Astrocyte (in vitro differentiated cells and primary cell): Measurements from ENCODE around the gene C16orf96. TPM values are rescaled to one million over a fixed set of nuclear protein-coding genes. Genes with fewer than 3 reads are reported as not detected.
A peak's percentile ranks its signal among the peaks of the same experiment; 100 is the strongest.

Experiments used
- DNase-seq: peaks from one replicate; pipeline ENCODE4 v3.0.0-alpha.2; 2010; ENCODE audit warnings: low read depth
- FAIRE-seq: peaks from 2 replicates; lab custom pipeline; 2011; peaks lifted over from hg19 to GRCh38; lab: Jason Lieb, UNC
- H2AFZ ChIP-seq: 2 replicates; pipeline ENCODE4 v1.6.0; 2012; ENCODE audit warnings: low read depth, low read length, inconsistent platforms
- H3K27ac ChIP-seq: 2 replicates; pipeline ENCODE4 v1.5.1; 2011; ENCODE audit warnings: low read depth, low read length, inconsistent platforms
- H3K27me3 ChIP-seq: 2 replicates; pipeline ENCODE4 v1.6.0; 2011; ENCODE audit warnings: low read length, inconsistent platforms; ENCODE audit not compliant: insufficient read depth
- H3K36me3 ChIP-seq: 2 replicates; pipeline ENCODE4 v1.5.1; 2011; ENCODE audit warnings: low read length, inconsistent platforms; ENCODE audit not compliant: insufficient read depth
- H3K4me1 ChIP-seq: 2 replicates; pipeline ENCODE4 v1.5.1; 2011; ENCODE audit warnings: low read length, inconsistent platforms; ENCODE audit not compliant: insufficient read depth
- H3K4me2 ChIP-seq: 2 replicates; pipeline ENCODE4 v1.6.0; 2012; ENCODE audit warnings: low read length, inconsistent platforms
- H3K4me3 ChIP-seq: 2 replicates; pipeline ENCODE4 v1.5.1; 2011; ENCODE audit warnings: low read depth, mild to moderate bottlenecking, low read length, inconsistent platforms; ENCODE audit not compliant: insufficient read depth
- H3K79me2 ChIP-seq: 2 replicates; pipeline ENCODE4 v1.6.0; 2012; ENCODE audit warnings: mild to moderate bottlenecking, low read length, inconsistent platforms; ENCODE audit not compliant: insufficient read depth
- H3K9ac ChIP-seq: 2 replicates; pipeline ENCODE4 v1.6.0; 2012; ENCODE audit warnings: mild to moderate bottlenecking, low read length, inconsistent platforms
- H3K9me3 ChIP-seq: 2 replicates; pipeline ENCODE4 v1.5.1; 2012; ENCODE audit warnings: low read depth, mild to moderate bottlenecking, low read length, inconsistent platforms; ENCODE audit not compliant: insufficient read depth
- H4K20me1 ChIP-seq: 2 replicates; pipeline ENCODE4 v1.6.0; 2012; ENCODE audit warnings: low read length, inconsistent platforms; ENCODE audit not compliant: insufficient read depth
- H3K27ac Mint-ChIP-seq: one replicate; pipeline ENCODE4 v1.8.0; 2021; ENCODE audit warnings: mild to moderate bottlenecking, mixed read lengths; ENCODE audit not compliant: unreplicated experiment
- H3K27me3 Mint-ChIP-seq: one replicate; pipeline ENCODE4 v1.8.0; 2021; ENCODE audit warnings: low read depth, mixed read lengths; ENCODE audit not compliant: unreplicated experiment
- H3K36me3 Mint-ChIP-seq: one replicate; pipeline ENCODE4 v1.8.0; 2021; ENCODE audit warnings: low read depth, mixed read lengths; ENCODE audit not compliant: unreplicated experiment
- H3K4me1 Mint-ChIP-seq: one replicate; pipeline ENCODE4 v1.8.0; 2021; ENCODE audit warnings: low read depth, mixed read lengths; ENCODE audit not compliant: unreplicated experiment
- H3K4me3 Mint-ChIP-seq: one replicate; pipeline ENCODE4 v1.8.0; 2021; ENCODE audit warnings: mild to moderate bottlenecking, moderate library complexity, mixed read lengths; ENCODE audit not compliant: unreplicated experiment
- H3K9me3 Mint-ChIP-seq: one replicate; pipeline ENCODE4 v1.8.0; 2021; ENCODE audit warnings: mild to moderate bottlenecking, mixed read lengths; ENCODE audit not compliant: unreplicated experiment
- EZH2 ChIP-seq: IDR thresholded peaks from 2 replicates; pipeline ENCODE4 v1.6.1; 2012; ENCODE audit warnings: mild to moderate bottlenecking, low read length, inconsistent platforms; ENCODE audit not compliant: insufficient read depth
- total RNA-seq: library from RNA; stranded (reverse); gene quantifications from 2 replicates; pipeline ENCODE4 v1.2.1, GENCODE V29; 2021
- TF ChIP-seq, protein P1 (sequence below): IDR thresholded peaks from 2 replicates; pipeline ENCODE4 v1.5.1; 2011; ENCODE audit warnings: low read depth, mild to moderate bottlenecking, inconsistent platforms, low read length, moderate library complexity; ENCODE audit not compliant: insufficient read depth

Gene C16orf96
- total RNA-seq, 1 donor from 2014 or later, result 0.20 TPM

GRCh38 chr16:4576008-4576407, 19.9 kb downstream of the C16orf96 start:
- TF ChIP-seq, protein P1, sequence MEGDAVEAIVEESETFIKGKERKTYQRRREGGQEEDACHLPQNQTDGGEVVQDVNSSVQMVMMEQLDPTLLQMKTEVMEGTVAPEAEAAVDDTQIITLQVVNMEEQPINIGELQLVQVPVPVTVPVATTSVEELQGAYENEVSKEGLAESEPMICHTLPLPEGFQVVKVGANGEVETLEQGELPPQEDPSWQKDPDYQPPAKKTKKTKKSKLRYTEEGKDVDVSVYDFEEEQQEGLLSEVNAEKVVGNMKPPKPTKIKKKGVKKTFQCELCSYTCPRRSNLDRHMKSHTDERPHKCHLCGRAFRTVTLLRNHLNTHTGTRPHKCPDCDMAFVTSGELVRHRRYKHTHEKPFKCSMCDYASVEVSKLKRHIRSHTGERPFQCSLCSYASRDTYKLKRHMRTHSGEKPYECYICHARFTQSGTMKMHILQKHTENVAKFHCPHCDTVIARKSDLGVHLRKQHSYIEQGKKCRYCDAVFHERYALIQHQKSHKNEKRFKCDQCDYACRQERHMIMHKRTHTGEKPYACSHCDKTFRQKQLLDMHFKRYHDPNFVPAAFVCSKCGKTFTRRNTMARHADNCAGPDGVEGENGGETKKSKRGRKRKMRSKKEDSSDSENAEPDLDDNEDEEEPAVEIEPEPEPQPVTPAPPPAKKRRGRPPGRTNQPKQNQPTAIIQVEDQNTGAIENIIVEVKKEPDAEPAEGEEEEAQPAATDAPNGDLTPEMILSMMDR, result no peak
- TF ChIP-seq EZH2, result no peak
- Mint-ChIP-seq H3K36me3 (peaks cover 2% of the 10 kb centered on the region), H3K27ac (no peak overlapping the region), H3K27me3 (peaks cover 2% of the 10 kb centered on the region), H3K4me3 (no peak overlapping the region), H3K9me3 (no peaks in the 10 kb centered on the region), H3K4me1 (no peaks in the 10 kb centered on the region)
- Histone ChIP-seq H3K27me3 (no peaks in the 10 kb centered on the region), H4K20me1 (no peaks in the 10 kb centered on the region), H3K9me3 (no peaks in the 10 kb centered on the region), H3K27ac (no peak overlapping the region), H3K79me2 (no peaks in the 10 kb centered on the region), H3K9ac (no peak overlapping the region), H2AFZ (no peak overlapping the region), H3K4me2 (no peak overlapping the region), H3K36me3 (no peaks in the 10 kb centered on the region), H3K4me1 (no peaks in the 10 kb centered on the region), H3K4me3 (no peak overlapping the region)
- no peak for DNase-seq
- no peak for FAIRE-seq

- H3K4me2 ChIP-seq, result no peak overlapping the region
- no peaks in the 10 kb centered on the region for H4K20me1 ChIP-seq
- H3K36me3 ChIP-seq, result no peaks in the 10 kb centered on the region
- FAIRE-seq (no peak), DNase-seq (no peak)
- no peaks in the 10 kb centered on the region for H3K27me3 ChIP-seq
- no peak overlapping the region for H3K27ac Mint-ChIP-seq
- no peak overlapping the region for H3K27ac ChIP-seq
- no peaks in the 10 kb centered on the region for H3K4me1 Mint-ChIP-seq
- no peak overlapping the region for H2AFZ ChIP-seq
- no peaks in the 10 kb centered on the region for H3K79me2 ChIP-seq
- H3K4me3 Mint-ChIP-seq, result no peak overlapping the region
- H3K4me3 ChIP-seq, result no peak overlapping the region
- no peak overlapping the region for H3K9ac ChIP-seq
- peaks cover 2% of the 10 kb centered on the region for H3K36me3 Mint-ChIP-seq
- no peaks in the 10 kb centered on the region for H3K9me3 ChIP-seq
- no peaks in the 10 kb centered on the region for H3K4me1 ChIP-seq
- H3K27me3 Mint-ChIP-seq, result peaks cover 2% of the 10 kb centered on the region
- H3K9me3 Mint-ChIP-seq, result no peaks in the 10 kb centered on the region
- TF ChIP-seq, protein P1, result no peak
- TF ChIP-seq EZH2, result no peak
These were observed 22.9 kb downstream of the C16orf96 start for GRCh38 chr16:4578961-4579530.

DNA sequence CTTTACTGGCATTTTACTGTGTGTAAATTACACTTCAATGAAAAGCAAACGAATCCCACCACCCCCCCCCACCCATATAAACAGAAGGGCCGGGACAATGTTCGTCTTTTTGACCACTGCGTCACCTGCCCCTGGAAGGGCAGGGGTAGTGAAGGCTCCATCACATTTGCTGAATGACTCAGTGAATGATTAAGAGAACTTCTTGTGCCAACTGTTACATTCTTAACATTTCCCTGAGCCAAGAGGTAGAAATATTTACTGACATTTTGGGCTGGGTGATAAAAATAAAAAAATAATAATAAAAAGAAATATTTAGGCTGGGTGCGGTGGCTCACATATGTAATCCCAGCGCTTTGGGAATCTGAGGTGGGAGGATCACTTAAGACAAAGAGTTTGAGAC, 24.1 kb downstream of the C16orf96 start:
- H3K9me3 ChIP-seq, result no peaks in the 10 kb centered on the region
- no peaks in the 10 kb centered on the region for H3K4me1 ChIP-seq
- no peak overlapping the region for H2AFZ ChIP-seq
- H4K20me1 ChIP-seq, result no peaks in the 10 kb centered on the region
- Mint-ChIP-seq H3K27me3 (no peaks in the 10 kb centered on the region), H3K9me3 (no peaks in the 10 kb centered on the region), H3K4me3 (no peak overlapping the region), H3K36me3 (peaks cover 2% of the 10 kb centered on the region), H3K4me1 (no peaks in the 10 kb centered on the region), H3K27ac (no peak overlapping the region)
- H3K79me2 ChIP-seq, result no peaks in the 10 kb centered on the region
- peak; percentile 43 for DNase-seq
- TF ChIP-seq EZH2, result no peak
- no peak overlapping the region for H3K4me3 ChIP-seq
- no peak for FAIRE-seq
- no peaks in the 10 kb centered on the region for H3K27me3 ChIP-seq
- no peak overlapping the region for H3K4me2 ChIP-seq
- H3K27ac ChIP-seq, result no peak overlapping the region
- H3K9ac ChIP-seq, result no peak overlapping the region
- no peaks in the 10 kb centered on the region for H3K36me3 ChIP-seq
